SK-N-SH treated with all-trans-retinoic acid at 6 μM for 48 hours (cell line): ENCODE results near the gene ST6GALNAC1.

Experiments
- ESRRG ChIP-seq: fragments of 250-450 bp; sonication (Bioruptor Pico); IDR thresholded peaks from 2 replicates; pipeline ENCODE4 v1.6.1; 2021; ENCODE audit warnings: mild to moderate bottlenecking
- POU6F1 ChIP-seq: fragments of 250-450 bp; sonication (Bioruptor Pico); IDR thresholded peaks from 2 replicates; pipeline ENCODE4 v1.8.0; 2021; ENCODE audit warnings: low read depth, mild to moderate bottlenecking, moderate library complexity, borderline replicate concordance
- RARB ChIP-seq: fragments of 250-450 bp; sonication (Bioruptor Pico); IDR thresholded peaks from 2 replicates; pipeline ENCODE4 v1.8.0; 2021; ENCODE audit warnings: mild to moderate bottlenecking, moderate library complexity
- SNAI2 ChIP-seq: fragments of 250-450 bp; sonication (Bioruptor Pico); IDR thresholded peaks from 2 replicates; pipeline ENCODE4 v1.5.0; 2020; ENCODE audit warnings: mild to moderate bottlenecking, moderate library complexity
- ZC3H10 ChIP-seq: fragments of 250-450 bp; sonication (Bioruptor Pico); IDR thresholded peaks from 2 replicates; pipeline ENCODE4 v1.5.1; 2021; ENCODE audit warnings: mild to moderate bottlenecking, moderate library complexity
- ZFP3 ChIP-seq: fragments of 250-450 bp; sonication (Bioruptor Pico); IDR thresholded peaks from 2 replicates; pipeline ENCODE4 v1.5.0; 2020; ENCODE audit warnings: mild to moderate bottlenecking, moderate library complexity
- ZFP30 ChIP-seq: fragments of 450-650 bp; formaldehyde crosslinking; IDR thresholded peaks from 2 replicates; pipeline ENCODE4 v1.5.0; 2022; ENCODE audit warnings: mild to moderate bottlenecking, moderate library complexity
- ZNF565 ChIP-seq: fragments of 450-650 bp; formaldehyde crosslinking; conservative IDR thresholded peaks from 2 replicates; pipeline ENCODE4 v1.5.0; 2020; ENCODE audit warnings: low read depth, mild to moderate bottlenecking, moderate library complexity
- ZNF8 ChIP-seq: fragments of 450-650 bp; formaldehyde crosslinking; IDR thresholded peaks from 2 replicates; pipeline ENCODE4 v1.5.0; 2020; ENCODE audit warnings: mild to moderate bottlenecking, moderate library complexity
- TF ChIP-seq, protein P1 (sequence below): fragments of 250-450 bp; sonication (Bioruptor Pico); IDR thresholded peaks from 2 replicates; pipeline ENCODE4 v1.5.1; 2021; ENCODE audit warnings: mild to moderate bottlenecking, moderate library complexity
- TF ChIP-seq, protein P2 (sequence below): fragments of 250-450 bp; sonication (Bioruptor Pico); IDR thresholded peaks from 2 replicates; pipeline ENCODE4 v1.5.1; 2020; ENCODE audit warnings: low read depth, mild to moderate bottlenecking, moderate library complexity
- TF ChIP-seq, protein P3 (sequence below): fragments of 250-450 bp; sonication (Bioruptor Pico); IDR thresholded peaks from 2 replicates; pipeline ENCODE4 v1.8.0; 2020; ENCODE audit warnings: mild to moderate bottlenecking, moderate library complexity, borderline replicate concordance

DNA sequence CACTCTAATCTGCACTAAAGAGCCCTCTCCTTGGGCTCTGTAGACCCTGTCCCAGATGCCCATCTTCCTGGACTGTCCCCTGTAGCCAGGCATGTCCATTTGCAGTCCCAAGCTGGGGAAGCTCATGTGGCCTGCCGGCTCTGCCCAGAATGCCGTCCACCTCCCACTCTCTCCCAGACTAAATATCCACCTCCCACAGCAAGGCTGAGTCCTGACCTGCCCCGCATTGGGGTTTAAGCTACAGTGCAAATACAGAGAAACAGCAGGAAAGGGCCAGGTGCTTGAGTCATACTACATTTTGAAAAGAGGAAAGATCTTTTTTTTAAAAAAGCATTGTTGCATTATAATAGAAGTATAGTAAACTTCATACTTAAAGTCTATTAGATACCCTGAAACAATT is 60.9 kb downstream of the ST6GALNAC1 start:
- TF ChIP-seq, protein P1, sequence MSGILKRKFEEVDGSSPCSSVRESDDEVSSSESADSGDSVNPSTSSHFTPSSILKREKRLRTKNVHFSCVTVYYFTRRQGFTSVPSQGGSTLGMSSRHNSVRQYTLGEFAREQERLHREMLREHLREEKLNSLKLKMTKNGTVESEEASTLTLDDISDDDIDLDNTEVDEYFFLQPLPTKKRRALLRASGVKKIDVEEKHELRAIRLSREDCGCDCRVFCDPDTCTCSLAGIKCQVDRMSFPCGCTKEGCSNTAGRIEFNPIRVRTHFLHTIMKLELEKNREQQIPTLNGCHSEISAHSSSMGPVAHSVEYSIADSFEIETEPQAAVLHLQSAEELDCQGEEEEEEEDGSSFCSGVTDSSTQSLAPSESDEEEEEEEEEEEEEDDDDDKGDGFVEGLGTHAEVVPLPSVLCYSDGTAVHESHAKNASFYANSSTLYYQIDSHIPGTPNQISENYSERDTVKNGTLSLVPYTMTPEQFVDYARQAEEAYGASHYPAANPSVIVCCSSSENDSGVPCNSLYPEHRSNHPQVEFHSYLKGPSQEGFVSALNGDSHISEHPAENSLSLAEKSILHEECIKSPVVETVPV = no peak
- TF ChIP-seq ZC3H10 = no peak
- no peak for TF ChIP-seq ZFP30 (CRISPR knock-in tag)
- no peak for TF ChIP-seq ZNF8 (CRISPR knock-in tag)
- TF ChIP-seq, protein P2, sequence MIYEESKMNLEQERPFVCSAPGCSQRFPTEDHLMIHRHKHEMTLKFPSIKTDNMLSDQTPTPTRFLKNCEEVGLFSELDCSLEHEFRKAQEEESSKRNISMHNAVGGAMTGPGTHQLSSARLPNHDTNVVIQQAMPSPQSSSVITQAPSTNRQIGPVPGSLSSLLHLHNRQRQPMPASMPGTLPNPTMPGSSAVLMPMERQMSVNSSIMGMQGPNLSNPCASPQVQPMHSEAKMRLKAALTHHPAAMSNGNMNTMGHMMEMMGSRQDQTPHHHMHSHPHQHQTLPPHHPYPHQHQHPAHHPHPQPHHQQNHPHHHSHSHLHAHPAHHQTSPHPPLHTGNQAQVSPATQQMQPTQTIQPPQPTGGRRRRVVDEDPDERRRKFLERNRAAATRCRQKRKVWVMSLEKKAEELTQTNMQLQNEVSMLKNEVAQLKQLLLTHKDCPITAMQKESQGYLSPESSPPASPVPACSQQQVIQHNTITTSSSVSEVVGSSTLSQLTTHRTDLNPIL (CRISPR knock-in tag) = no peak
- TF ChIP-seq SNAI2 (CRISPR knock-in tag) = no peak
- no peak for TF ChIP-seq ESRRG
- TF ChIP-seq ZFP3 = no peak
- no peak for TF ChIP-seq ZNF565 (CRISPR knock-in tag)
- TF ChIP-seq, protein P3, sequence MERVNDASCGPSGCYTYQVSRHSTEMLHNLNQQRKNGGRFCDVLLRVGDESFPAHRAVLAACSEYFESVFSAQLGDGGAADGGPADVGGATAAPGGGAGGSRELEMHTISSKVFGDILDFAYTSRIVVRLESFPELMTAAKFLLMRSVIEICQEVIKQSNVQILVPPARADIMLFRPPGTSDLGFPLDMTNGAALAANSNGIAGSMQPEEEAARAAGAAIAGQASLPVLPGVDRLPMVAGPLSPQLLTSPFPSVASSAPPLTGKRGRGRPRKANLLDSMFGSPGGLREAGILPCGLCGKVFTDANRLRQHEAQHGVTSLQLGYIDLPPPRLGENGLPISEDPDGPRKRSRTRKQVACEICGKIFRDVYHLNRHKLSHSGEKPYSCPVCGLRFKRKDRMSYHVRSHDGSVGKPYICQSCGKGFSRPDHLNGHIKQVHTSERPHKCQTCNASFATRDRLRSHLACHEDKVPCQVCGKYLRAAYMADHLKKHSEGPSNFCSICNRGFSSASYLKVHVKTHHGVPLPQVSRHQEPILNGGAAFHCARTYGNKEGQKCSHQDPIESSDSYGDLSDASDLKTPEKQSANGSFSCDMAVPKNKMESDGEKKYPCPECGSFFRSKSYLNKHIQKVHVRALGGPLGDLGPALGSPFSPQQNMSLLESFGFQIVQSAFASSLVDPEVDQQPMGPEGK (CRISPR knock-in tag) = no peak
- no peak for TF ChIP-seq POU6F1 (CRISPR knock-in tag)
- no peak for TF ChIP-seq RARB
